PC-3 (cell line): ENCODE results near the gene UGT1A5. TPM values are rescaled to one million over a fixed set of nuclear protein-coding genes. Genes with fewer than 3 reads are reported as not detected.
"Not testable (repeated sequence)": the region's sequence is repeated elsewhere in the genome, so short reads cannot be mapped to it uniquely, and the experiment has no call there.

Experiments
- ATAC-seq: fragments of 200-7000 bp; cut with Tn5 transposase; 2 replicates; pipeline ENCODE4 v1.9.1; 2020; ENCODE audit warnings: mild to moderate bottlenecking, moderate library complexity
- BruUV-seq: library from RNA; stranded (reverse); fragments of 400-500 nt; replicated peaks from 2 replicates; lab custom pipeline; 2021; lab: Mats Ljungman, UMichigan
- CTCF ChIA-PET: fragments of 300-600 bp; sonication (Branson Sonifier 250); formaldehyde crosslinking; loops from one replicate; lab custom pipeline; 2022; ENCODE audit warnings: antibody characterized with exemption; lab: Charles Lee
- POLR2A ChIA-PET: fragments of 300-600 bp; sonication (Branson Sonifier 250); formaldehyde crosslinking; loops from one replicate; lab custom pipeline; 2022; ENCODE audit warnings: antibody characterized with exemption; ENCODE audit not compliant: unreplicated experiment; lab: Charles Lee
- DNase-seq: peaks from one replicate; pipeline ENCODE4 v3.0.0-alpha.2; 2015
- H2AFZ ChIP-seq: fragments of 300-600 bp; sonication (generic); 2 replicates; pipeline ENCODE4 v1.6.0; 2016; ENCODE audit warnings: antibody characterized with exemption, low read length
- H3F3A ChIP-seq: fragments of 300-600 bp; sonication (generic); one replicate; pipeline ENCODE4 v1.6.0; 2017; ENCODE audit warnings: antibody characterized with exemption, low read length, control low read depth, mild to moderate bottlenecking; ENCODE audit not compliant: unreplicated experiment
- H3K27ac ChIP-seq: fragments of 300-600 bp; sonication (generic); 2 replicates; pipeline ENCODE4 v1.5.1; 2016; ENCODE audit warnings: mild to moderate bottlenecking, low read length
- H3K27me3 ChIP-seq: fragments of 300-600 bp; sonication (generic); 2 replicates; pipeline ENCODE4 v1.6.1; 2016; ENCODE audit warnings: low read length, mixed read lengths
- H3K36me3 ChIP-seq: fragments of 300-600 bp; sonication (generic); 2 replicates; pipeline ENCODE4 v1.6.1; 2016; ENCODE audit warnings: low read depth, mixed run types, low read length, mixed read lengths
- H3K4me1 ChIP-seq: fragments of 300-600 bp; sonication (generic); 2 replicates; pipeline ENCODE4 v1.5.1; 2016; ENCODE audit warnings: low read length; ENCODE audit not compliant: insufficient read depth
- H3K4me2 ChIP-seq: fragments of 300-600 bp; sonication (generic); 2 replicates; pipeline ENCODE4 v1.6.0; 2016; ENCODE audit warnings: low read length
- H3K4me3 ChIP-seq: fragments of 300-600 bp; sonication (generic); 2 replicates; pipeline ENCODE4 v1.5.1; 2016; ENCODE audit warnings: mild to moderate bottlenecking, low read length, mixed read lengths
- H3K79me2 ChIP-seq: fragments of 300-600 bp; sonication (generic); 2 replicates; pipeline ENCODE4 v1.6.1; 2017; ENCODE audit warnings: low read length, mixed read lengths
- H3K9ac ChIP-seq: fragments of 300-600 bp; sonication (generic); 2 replicates; pipeline ENCODE4 v1.6.0; 2016; ENCODE audit warnings: mild to moderate bottlenecking, low read length
- H3K9me2 ChIP-seq: fragments of 300-600 bp; sonication (generic); replicated peaks from 2 replicates; pipeline ENCODE4 v1.6.1; 2016; ENCODE audit warnings: mixed run types, low read length, mixed read lengths
- H3K9me3 ChIP-seq: fragments of 300-600 bp; sonication (generic); 2 replicates; pipeline ENCODE4 v1.6.1; 2016; ENCODE audit warnings: low read length, mixed read lengths
- H4K20me1 ChIP-seq: fragments of 300-600 bp; sonication (generic); 2 replicates; pipeline ENCODE4 v1.6.1; 2016; ENCODE audit warnings: low read length, mixed read lengths
- EZH2 ChIP-seq: fragments of 300-600 bp; sonication (generic); IDR thresholded peaks from one replicate; pipeline ENCODE4 v1.6.1; 2017; ENCODE audit warnings: antibody characterized with exemption, mild to moderate bottlenecking, low read length; ENCODE audit not compliant: unreplicated experiment
- EZH2phosphoT487 ChIP-seq: fragments of 300-600 bp; sonication (generic); IDR thresholded peaks from 2 replicates; pipeline ENCODE4 v1.6.1; 2018; ENCODE audit warnings: mild to moderate bottlenecking, antibody characterized with exemption, low read length, borderline replicate concordance
- intact Hi-C: fragments of 100-400 bp; cut with micrococcal nuclease; formaldehyde crosslinking; loops from 2 replicates; pipeline ENCODE4 v1.9.0; 2023
- total RNA-seq: library from RNA; depleted of rRNA; stranded (reverse); fragments of >200 nt; gene quantifications from 2 replicates; pipeline ENCODE4 v1.2.3, GENCODE V29; 2014
- TF ChIP-seq, protein P1 (sequence below): fragments of 300-600 bp; sonication (generic); conservative IDR thresholded peaks from 2 replicates; pipeline ENCODE4 v1.5.1; 2017; ENCODE audit warnings: antibody characterized with exemption, low read depth, mild to moderate bottlenecking, low read length

The UGT1A5 gene
- total RNA-seq, 1 experiment from 2014 or later, result not detected

DNA sequence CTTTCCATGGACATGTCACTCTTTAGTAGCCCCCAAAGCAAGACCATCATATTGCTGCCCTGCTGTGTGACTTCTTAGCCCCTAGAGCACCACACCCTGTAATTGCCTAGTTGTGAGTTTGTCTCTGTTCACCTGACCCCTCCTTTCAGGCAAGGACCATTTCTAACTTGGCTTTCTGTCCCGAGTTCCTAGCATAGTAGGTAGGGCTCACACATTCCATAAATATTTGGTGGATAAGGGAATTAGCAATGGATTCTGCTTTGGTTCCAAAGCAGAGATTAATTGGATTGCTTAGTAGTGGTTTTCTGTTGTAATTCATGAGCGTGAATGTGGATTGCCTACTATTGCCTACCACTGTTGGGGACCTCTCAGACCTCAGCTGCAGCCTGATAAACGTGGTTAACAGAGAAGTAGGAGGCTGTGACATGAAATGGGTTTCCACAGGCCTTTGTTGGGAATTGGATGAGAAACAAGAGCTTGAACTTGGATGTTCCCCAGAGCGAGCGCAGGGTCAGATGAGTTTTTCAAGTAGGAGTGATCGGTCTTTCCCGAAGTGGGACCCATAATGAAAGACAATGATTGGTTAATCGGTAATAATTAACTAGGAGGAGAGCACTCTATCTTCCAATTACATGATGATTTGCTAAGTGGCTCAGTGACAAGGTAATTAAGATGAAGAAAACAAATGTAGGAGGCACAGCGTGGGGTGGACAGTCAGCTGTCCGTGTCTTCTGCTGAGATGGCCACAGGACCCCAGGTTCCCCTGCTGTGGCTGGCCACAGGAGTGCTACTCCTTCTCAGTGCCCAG is 34.0 kb downstream of the UGT1A5 start:
- no peak for TF ChIP-seq EZH2phosphoT487
- TF ChIP-seq EZH2, result no peak
- TF ChIP-seq, protein P1, sequence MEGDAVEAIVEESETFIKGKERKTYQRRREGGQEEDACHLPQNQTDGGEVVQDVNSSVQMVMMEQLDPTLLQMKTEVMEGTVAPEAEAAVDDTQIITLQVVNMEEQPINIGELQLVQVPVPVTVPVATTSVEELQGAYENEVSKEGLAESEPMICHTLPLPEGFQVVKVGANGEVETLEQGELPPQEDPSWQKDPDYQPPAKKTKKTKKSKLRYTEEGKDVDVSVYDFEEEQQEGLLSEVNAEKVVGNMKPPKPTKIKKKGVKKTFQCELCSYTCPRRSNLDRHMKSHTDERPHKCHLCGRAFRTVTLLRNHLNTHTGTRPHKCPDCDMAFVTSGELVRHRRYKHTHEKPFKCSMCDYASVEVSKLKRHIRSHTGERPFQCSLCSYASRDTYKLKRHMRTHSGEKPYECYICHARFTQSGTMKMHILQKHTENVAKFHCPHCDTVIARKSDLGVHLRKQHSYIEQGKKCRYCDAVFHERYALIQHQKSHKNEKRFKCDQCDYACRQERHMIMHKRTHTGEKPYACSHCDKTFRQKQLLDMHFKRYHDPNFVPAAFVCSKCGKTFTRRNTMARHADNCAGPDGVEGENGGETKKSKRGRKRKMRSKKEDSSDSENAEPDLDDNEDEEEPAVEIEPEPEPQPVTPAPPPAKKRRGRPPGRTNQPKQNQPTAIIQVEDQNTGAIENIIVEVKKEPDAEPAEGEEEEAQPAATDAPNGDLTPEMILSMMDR, result no peak
- H3K27ac ChIP-seq, result no peak overlapping the region
- H3K27me3 ChIP-seq, result no peaks in the 10 kb centered on the region
- POLR2A ChIA-PET, result no interaction called here
- no peak for ATAC-seq
- no peaks in the 10 kb centered on the region for H3K9me3 ChIP-seq
- no TSS peak for BruUV-seq
- H3K36me3 ChIP-seq, result no peaks in the 10 kb centered on the region
- no peak overlapping the region for H3K4me3 ChIP-seq
- no peaks in the 10 kb centered on the region for H3F3A ChIP-seq
- intact Hi-C loops, result no loop called here
- H4K20me1 ChIP-seq, result no peaks in the 10 kb centered on the region
- H2AFZ ChIP-seq, result no peak overlapping the region
- no peak for DNase-seq
- H3K79me2 ChIP-seq, result no peaks in the 10 kb centered on the region
- CTCF ChIA-PET, result no interaction called here
- no peak overlapping the region for H3K9ac ChIP-seq
- H3K4me1 ChIP-seq, result no peaks in the 10 kb centered on the region
- no peaks in the 10 kb centered on the region for H3K9me2 ChIP-seq
- H3K4me2 ChIP-seq, result no peak overlapping the region

DNA sequence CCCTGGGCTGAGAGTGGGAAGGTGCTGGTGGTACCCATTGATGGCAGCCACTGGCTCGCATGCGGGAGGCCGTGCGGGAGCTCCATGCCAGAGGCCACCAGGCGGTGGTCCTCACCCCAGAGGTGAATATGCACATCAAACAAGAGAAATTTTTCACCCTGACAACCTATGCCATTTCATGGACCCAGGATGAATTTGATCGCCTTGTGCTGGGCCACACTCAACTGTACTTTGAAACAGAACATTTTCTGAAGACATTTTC is 34.5 kb downstream of the UGT1A5 start:
- Histone ChIP-seq H3K36me3 (no peaks in the 10 kb centered on the region), H3K9ac (no peak overlapping the region), H3K4me2 (no peak overlapping the region), H3K4me3 (no peak overlapping the region), H4K20me1 (no peaks in the 10 kb centered on the region), H3K4me1 (no peaks in the 10 kb centered on the region), H3F3A (no peaks in the 10 kb centered on the region), H3K9me3 (no peaks in the 10 kb centered on the region), H2AFZ (no peak overlapping the region), H3K27ac (no peak overlapping the region), H3K9me2 (no peaks in the 10 kb centered on the region), H3K27me3 (no peaks in the 10 kb centered on the region), H3K79me2 (no peaks in the 10 kb centered on the region)
- intact Hi-C loops, result no loop called here
- no peak for DNase-seq
- no TSS peak for BruUV-seq
- no peak for TF ChIP-seq EZH2phosphoT487
- TF ChIP-seq EZH2, result no peak
- TF ChIP-seq, protein P1, result no peak
- POLR2A ChIA-PET, result no interaction called here
- no peak for ATAC-seq
- CTCF ChIA-PET, result no interaction called here

DNA sequence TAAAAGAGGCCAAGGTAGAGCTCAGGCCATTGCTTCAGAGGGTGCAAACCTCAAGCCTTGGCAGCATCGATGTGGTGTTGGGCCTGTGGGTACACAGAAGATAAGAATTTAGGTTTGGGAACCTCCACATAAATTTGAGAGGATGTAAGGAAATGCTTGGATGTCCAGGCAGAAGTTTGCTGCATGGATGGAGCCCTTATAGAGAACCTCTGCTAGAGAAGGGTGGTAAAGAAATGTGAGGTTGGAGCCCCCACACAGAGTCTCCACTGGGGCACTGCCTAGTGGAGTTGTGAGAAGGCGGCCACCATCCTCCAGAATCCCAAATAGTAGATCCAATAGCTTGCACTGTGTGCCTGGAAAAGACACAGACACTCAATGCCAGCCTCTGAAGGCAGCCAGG is 38.0 kb downstream of the UGT1A5 start:
- intact Hi-C loops, H3K4me3 ChIP-seq, H3K4me1 ChIP-seq, H3K9ac ChIP-seq, H3K4me2 ChIP-seq, ATAC-seq, H4K20me1 ChIP-seq, H3K27me3 ChIP-seq, POLR2A ChIA-PET, DNase-seq, H2AFZ ChIP-seq, CTCF ChIA-PET, H3K9me3 ChIP-seq, H3K79me2 ChIP-seq, H3K27ac ChIP-seq, H3F3A ChIP-seq, H3K36me3 ChIP-seq, H3K9me2 ChIP-seq, BruUV-seq: not testable (repeated sequence)

DNA sequence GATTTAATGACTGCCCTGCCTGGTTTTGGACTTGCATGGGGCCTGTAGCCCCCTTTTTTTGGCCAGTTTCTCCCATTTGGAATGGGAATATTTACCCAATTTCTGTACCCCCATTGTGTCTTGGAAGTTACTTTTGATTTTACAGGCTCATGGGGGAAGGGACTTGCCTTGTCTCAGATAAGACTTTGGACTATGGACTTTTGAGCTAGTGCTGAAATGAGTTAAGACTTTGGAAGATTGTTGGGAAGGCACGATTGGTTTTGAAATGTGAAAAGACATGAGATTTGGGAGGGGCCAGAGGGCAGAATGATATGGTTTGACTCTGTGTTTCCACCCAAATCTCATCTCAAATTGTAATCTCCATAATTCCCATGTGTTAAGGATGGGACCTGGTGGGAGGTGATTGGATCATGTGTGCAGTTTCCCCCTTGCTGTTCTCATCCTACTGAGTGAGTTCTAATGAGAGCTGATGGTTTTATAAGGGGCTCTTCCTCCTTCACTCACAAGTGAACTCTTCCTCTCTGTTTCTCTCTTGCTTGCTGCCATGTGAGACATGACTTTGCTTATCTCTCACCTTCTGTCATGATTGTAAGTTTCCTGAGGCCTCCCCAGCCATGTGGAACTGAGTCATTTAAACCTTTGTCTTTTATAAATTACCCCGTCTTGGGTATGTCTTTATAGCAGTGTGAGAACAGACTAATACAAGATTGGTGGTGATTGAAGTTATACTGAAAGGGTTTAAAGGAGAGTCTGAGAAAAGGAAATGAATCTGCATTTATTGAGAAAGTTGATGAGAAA is 38.7 kb downstream of the UGT1A5 start:
- CTCF ChIA-PET, H3K4me3 ChIP-seq, H3F3A ChIP-seq, BruUV-seq, H3K27me3 ChIP-seq, H3K9me3 ChIP-seq, POLR2A ChIA-PET, intact Hi-C loops, H3K36me3 ChIP-seq, ATAC-seq, H3K27ac ChIP-seq, H3K79me2 ChIP-seq, H3K9ac ChIP-seq, H2AFZ ChIP-seq, DNase-seq, H3K9me2 ChIP-seq, H3K4me2 ChIP-seq, H4K20me1 ChIP-seq, H3K4me1 ChIP-seq: not testable (repeated sequence)
